ENCODE results near the gene DLGAP1. TPM values are rescaled to one million over a fixed set of nuclear protein-coding genes. Genes with fewer than 3 reads are reported as not detected.

DLGAP1 gene
- total and polyA plus RNA-seq, 2 experiments from 2014 or later = 17.0 to 48.5 TPM

GRCh38 chr18:3504637-3505036 is 950.5 kb downstream of the DLGAP1 start:
- no peaks in the 10 kb centered on the region for H4K20me1 ChIP-seq (replicated peaks; ENCODE audit: insufficient read depth)
- Mint-ChIP-seq H3K4me3 (no peak overlapping the region), H3K9me3 (no peaks in the 10 kb centered on the region), H3K4me1 (peaks cover 22% of the 10 kb centered on the region), H3K36me3 (ENCODE audit: low read depth) (no peaks in the 10 kb centered on the region), H3K27me3 (ENCODE audit: insufficient read depth, low read depth, poor library complexity) (peaks cover 8% of the 10 kb centered on the region), H3K27ac (peak overlapping the region; percentile 67)
- H2AFZ ChIP-seq = no peak overlapping the region
- H3K4me3 ChIP-seq = no peak overlapping the region
- H3K4me1 ChIP-seq (ENCODE audit: insufficient read depth) = peaks cover 18% of the 10 kb centered on the region
- TF ChIP-seq, protein P1, sequence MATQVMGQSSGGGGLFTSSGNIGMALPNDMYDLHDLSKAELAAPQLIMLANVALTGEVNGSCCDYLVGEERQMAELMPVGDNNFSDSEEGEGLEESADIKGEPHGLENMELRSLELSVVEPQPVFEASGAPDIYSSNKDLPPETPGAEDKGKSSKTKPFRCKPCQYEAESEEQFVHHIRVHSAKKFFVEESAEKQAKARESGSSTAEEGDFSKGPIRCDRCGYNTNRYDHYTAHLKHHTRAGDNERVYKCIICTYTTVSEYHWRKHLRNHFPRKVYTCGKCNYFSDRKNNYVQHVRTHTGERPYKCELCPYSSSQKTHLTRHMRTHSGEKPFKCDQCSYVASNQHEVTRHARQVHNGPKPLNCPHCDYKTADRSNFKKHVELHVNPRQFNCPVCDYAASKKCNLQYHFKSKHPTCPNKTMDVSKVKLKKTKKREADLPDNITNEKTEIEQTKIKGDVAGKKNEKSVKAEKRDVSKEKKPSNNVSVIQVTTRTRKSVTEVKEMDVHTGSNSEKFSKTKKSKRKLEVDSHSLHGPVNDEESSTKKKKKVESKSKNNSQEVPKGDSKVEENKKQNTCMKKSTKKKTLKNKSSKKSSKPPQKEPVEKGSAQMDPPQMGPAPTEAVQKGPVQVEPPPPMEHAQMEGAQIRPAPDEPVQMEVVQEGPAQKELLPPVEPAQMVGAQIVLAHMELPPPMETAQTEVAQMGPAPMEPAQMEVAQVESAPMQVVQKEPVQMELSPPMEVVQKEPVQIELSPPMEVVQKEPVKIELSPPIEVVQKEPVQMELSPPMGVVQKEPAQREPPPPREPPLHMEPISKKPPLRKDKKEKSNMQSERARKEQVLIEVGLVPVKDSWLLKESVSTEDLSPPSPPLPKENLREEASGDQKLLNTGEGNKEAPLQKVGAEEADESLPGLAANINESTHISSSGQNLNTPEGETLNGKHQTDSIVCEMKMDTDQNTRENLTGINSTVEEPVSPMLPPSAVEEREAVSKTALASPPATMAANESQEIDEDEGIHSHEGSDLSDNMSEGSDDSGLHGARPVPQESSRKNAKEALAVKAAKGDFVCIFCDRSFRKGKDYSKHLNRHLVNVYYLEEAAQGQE (IDR thresholded peaks at IDR 0.05; ENCODE audit: unreplicated experiment) = no peak
- no peak for TF ChIP-seq ZNF462 (CRISPR knock-in tag; IDR thresholded peaks at IDR 0.05)
- TF ChIP-seq CTCF (conservative IDR thresholded peaks at IDR 0.05; ENCODE audit: low read depth in 2 of 2) = no peak
- no peak for TF ChIP-seq EZH2 (IDR thresholded peaks at IDR 0.05; ENCODE audit: low read depth, unreplicated experiment)
- TF ChIP-seq ZNF114 (CRISPR knock-in tag; IDR thresholded peaks at IDR 0.05) = no peak
- no peak for TF ChIP-seq STAT1 (IDR thresholded peaks at IDR 0.05; ENCODE audit: unreplicated experiment)
- no peak for TF ChIP-seq ZNF331 (CRISPR knock-in tag; IDR thresholded peaks at IDR 0.05; ENCODE audit: low read depth)
- no peak for TF ChIP-seq POLR2AphosphoS5 (IDR thresholded peaks at IDR 0.05; ENCODE audit: low read depth)
- no peak for TF ChIP-seq CREB1 (CRISPR knock-in tag; IDR thresholded peaks at IDR 0.05; ENCODE audit: low read depth)
- TF ChIP-seq EZH2phosphoT487 (IDR thresholded peaks at IDR 0.05; ENCODE audit: unreplicated experiment) = no peak
- TF ChIP-seq JUNB (IDR thresholded peaks at IDR 0.05; ENCODE audit: unreplicated experiment) = no peak
- TF ChIP-seq ETS1 (IDR thresholded peaks at IDR 0.05) = no peak
- TF ChIP-seq NANOG (IDR thresholded peaks at IDR 0.05; ENCODE audit: borderline replicate concordance) = no peak
- no peak overlapping the region for H3K27ac ChIP-seq (ENCODE audit: low read depth)
- no peaks in the 10 kb centered on the region for H3K27me3 ChIP-seq (ENCODE audit: insufficient read depth)
- DNase-seq (ENCODE audit: low spot score) (no peak), ATAC-seq (no peak)
- H3K79me2 ChIP-seq (replicated peaks; ENCODE audit: insufficient read depth) = no peaks in the 10 kb centered on the region
- peaks cover 16% of the 10 kb centered on the region for H3F3A ChIP-seq (replicated peaks; ENCODE audit: low read depth)
- no peaks in the 10 kb centered on the region for H3K36me3 ChIP-seq (ENCODE audit: insufficient read depth)
- no peaks in the 10 kb centered on the region for H3K9me2 ChIP-seq (ENCODE audit: insufficient read depth)
- H3K4me2 ChIP-seq = no peak overlapping the region

Data from GM23338 (cell line).